ENCODE data around the gene TRPM5. TPM values are rescaled to one million over a fixed set of nuclear protein-coding genes. Genes with fewer than 3 reads are reported as not detected.

The TRPM5 gene
- total RNA-seq, 4 donors from 2014 or later = not detected

GRCh38 chr11:2402106-2402505 is 42.2 kb downstream of the TRPM5 start:
- Histone ChIP-seq H3K27me3 (no peaks in the 10 kb centered on the region), H3K9me3 (no peaks in the 10 kb centered on the region), H3K36me3 (peaks cover 17 to 41% (median 20%) of the 10 kb centered on the region in 3 donors), H3K4me3 (peak overlapping the region in 2 of 4 donors; percentile 75 to 91), H3K4me1 (peaks cover 24 to 41% (median 25%) of the 10 kb centered on the region in 3 donors), H3K27ac (peak overlapping the region in 2 of 4 donors; percentile 97 to 99)
- no peak for TF ChIP-seq POLR2A (IDR thresholded peaks at IDR 0.05)
- TF ChIP-seq, protein P1, sequence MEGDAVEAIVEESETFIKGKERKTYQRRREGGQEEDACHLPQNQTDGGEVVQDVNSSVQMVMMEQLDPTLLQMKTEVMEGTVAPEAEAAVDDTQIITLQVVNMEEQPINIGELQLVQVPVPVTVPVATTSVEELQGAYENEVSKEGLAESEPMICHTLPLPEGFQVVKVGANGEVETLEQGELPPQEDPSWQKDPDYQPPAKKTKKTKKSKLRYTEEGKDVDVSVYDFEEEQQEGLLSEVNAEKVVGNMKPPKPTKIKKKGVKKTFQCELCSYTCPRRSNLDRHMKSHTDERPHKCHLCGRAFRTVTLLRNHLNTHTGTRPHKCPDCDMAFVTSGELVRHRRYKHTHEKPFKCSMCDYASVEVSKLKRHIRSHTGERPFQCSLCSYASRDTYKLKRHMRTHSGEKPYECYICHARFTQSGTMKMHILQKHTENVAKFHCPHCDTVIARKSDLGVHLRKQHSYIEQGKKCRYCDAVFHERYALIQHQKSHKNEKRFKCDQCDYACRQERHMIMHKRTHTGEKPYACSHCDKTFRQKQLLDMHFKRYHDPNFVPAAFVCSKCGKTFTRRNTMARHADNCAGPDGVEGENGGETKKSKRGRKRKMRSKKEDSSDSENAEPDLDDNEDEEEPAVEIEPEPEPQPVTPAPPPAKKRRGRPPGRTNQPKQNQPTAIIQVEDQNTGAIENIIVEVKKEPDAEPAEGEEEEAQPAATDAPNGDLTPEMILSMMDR (IDR thresholded peaks at IDR 0.05) = no peak
- no CpG with 5 or more reads among the region's 13 CpGs for WGBS, 2 donors
- intact Hi-C loops (cut with DNase I) = no loop called here
- no peak for DNase-seq

GRCh38 chr11:2401436-2401984 is 42.8 kb downstream of the TRPM5 start:
- WGBS, 2 donors = 31% methylated on average over 5 of the region's 12 CpGs; no CpG with 5 or more reads in 1 of the 2 donors
- Histone ChIP-seq H3K4me3 (peak overlapping the region; percentile 75 to 100 (median 90)), H3K36me3 (peaks cover 23 to 47% (median 25%) of the 10 kb centered on the region in 3 donors)

DNA sequence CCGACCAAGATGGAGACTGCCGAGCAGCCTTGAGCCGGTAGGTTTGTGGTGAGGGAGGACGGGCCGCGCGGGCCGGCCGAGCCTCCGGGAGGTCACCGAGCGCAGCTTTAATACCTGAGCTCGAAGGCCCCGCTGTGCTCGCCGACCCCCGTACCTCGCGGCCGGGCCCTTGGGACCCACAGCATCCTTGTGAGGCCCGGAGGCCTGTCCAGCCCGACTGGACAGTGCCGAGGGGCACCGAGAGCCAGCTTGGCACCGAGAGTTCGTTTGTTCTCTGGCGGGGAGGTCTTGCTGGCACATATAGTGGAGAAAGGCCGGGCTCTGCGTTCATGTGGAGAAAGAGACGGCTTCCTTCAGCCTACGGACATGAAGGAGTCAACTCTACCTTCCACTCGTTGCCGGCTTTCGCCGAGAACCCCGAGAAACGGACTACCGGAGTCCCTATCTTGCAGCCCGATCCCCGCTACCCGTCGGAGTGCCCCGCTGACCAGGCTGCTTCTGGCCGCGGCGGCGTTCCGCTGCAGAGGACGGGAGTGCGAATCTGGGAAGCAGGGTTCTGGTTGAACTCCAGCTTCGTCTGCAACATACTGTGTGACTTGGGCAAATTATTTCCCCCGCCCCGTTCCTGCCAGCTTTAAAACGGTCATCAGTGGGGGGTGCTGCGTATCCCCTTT is 43.4 kb downstream of the TRPM5 start:
- WGBS, 2 donors = 0% methylated on average over 5 to 16 of the region's 55 CpGs
- no peak for DNase-seq
- Histone ChIP-seq H3K4me3 (peak overlapping the region; percentile 75 to 100 (median 90)), H3K27me3 (no peaks in the 10 kb centered on the region), H3K4me1 (peaks cover 24 to 38% (median 25%) of the 10 kb centered on the region in 3 donors), H3K9me3 (no peaks in the 10 kb centered on the region), H3K27ac (peak overlapping the region; percentile 95 to 100 (median 98)), H3K36me3 (peaks cover 27 to 53% (median 30%) of the 10 kb centered on the region in 3 donors)
- TF ChIP-seq, protein P1 (IDR thresholded peaks at IDR 0.05) = no peak
- TF ChIP-seq POLR2A (IDR thresholded peaks at IDR 0.05) = peak in 2 of 4 donors; percentile 6 to 23
- intact Hi-C loops (cut with DNase I) = no loop called here

More at GRCh38 chr11:2401436-2401984, 42.8 kb downstream of the TRPM5 start:
- DNase-seq = no peak
- no peaks in the 10 kb centered on the region for H3K9me3 ChIP-seq
- peaks cover 24 to 38% (median 25%) of the 10 kb centered on the region in 3 donors for H3K4me1 ChIP-seq
- TF ChIP-seq, protein P1 (IDR thresholded peaks at IDR 0.05) = peak in 1 of 6 experiments; percentile 35
- TF ChIP-seq POLR2A (IDR thresholded peaks at IDR 0.05) = no peak
- intact Hi-C loops (cut with DNase I) = no loop called here
- peak overlapping the region; percentile 95 to 100 (median 98) for H3K27ac ChIP-seq
- no peaks in the 10 kb centered on the region for H3K27me3 ChIP-seq

- Histone ChIP-seq H3K27ac (peak within 1 kb of the TSS; percentile 97 to 100 (median 99)), H3K9me3 (no peaks in the 10 kb centered on the region), H3K4me3 (peak within 1 kb of the TSS; percentile 75 to 100 (median 90)), H3K27me3 (no peaks in the 10 kb centered on the region), H3K36me3 (peaks cover 34 to 60% (median 37%) of the 10 kb centered on the region in 3 donors), H3K4me1 (peaks cover 24 to 38% (median 25%) of the 10 kb centered on the region in 3 donors)
- peak in 3 of 4 donors; percentile 59 to 95 (median 88) for TF ChIP-seq POLR2A (IDR thresholded peaks at IDR 0.05)
- TF ChIP-seq, protein P1 (IDR thresholded peaks at IDR 0.05) = peak; percentile 72 to 100 (median 98)
- DNase-seq = peak; percentile 99
- intact Hi-C loops (cut with DNase I) = no loop called here
- WGBS, 2 donors = 1% methylated on average over 13 of the region's 66 CpGs; no CpG with 5 or more reads in 1 of the 2 donors
Measured at GRCh38 chr11:2400069-2400761, 44.1 kb downstream of the TRPM5 start, which contains the start of gene TSSC4. TSSC4 (plus strand) TSS chr11:2400750; CDS start chr11:2402634, 1,884 bp downstream.

Data from esophagus squamous epithelium (tissue), 5 donors.